Stimulated activated CD8-positive, alpha-beta memory T cell treated with anti-CD3 and anti-CD28 coated beads, Interleukin-7, amount 100 ng/mL, for 1 hour (primary cell): ENCODE results near the gene IFNA17.
"Not testable (repeated sequence)": the region's sequence is repeated elsewhere in the genome, so short reads cannot be mapped to it uniquely, and the experiment has no call there.

ENCODE experiments used
- DNase-seq, 2 donors: peaks; one replicate each; pipeline ENCODE4 v3.0.0-alpha.2; 2020; ENCODE audit warnings: low read depth in 2 of 2

IFNA17 gene

DNA sequence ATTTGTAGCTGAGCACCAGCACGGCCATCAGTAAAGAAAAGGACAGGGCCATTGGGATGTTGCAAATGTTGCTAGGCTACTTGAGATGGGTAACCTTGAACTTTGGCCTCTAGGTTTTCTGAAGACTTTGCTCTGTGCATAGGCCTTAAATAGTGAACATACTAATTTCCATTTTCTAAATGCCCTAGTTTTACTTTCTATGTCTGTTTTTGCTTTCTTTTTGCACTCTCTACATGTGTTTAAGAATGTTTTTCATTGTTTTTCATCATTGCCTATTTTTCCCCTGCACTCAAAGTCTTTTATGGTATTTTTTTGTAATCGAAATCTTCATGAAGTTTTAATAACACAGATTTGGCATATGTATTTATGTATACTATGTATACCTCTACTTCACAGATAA is at the start of gene IFNA17:
IFNA17 (minus strand) TSS at position 101 of the 400 bp plus-strand sequence; CDS start at position 52, 49 bp downstream.
- no peak for DNase-seq

DNA sequence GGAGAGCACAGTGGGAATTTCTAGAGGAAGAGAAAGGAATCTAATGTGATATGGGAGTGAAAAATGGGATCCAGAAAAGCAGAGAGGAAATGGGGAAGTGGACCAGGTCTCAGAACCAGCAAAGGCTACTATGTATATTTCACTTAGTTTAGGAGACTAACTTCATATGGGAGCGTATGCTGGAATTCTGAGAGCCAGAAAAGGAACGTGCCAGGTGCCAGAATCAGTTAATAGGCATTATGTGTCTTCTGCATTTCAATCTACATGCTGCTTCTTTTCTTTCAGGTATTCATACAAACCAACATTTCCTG is 40.3 kb upstream of the IFNA17 start:
- DNase-seq = no peak

DNA sequence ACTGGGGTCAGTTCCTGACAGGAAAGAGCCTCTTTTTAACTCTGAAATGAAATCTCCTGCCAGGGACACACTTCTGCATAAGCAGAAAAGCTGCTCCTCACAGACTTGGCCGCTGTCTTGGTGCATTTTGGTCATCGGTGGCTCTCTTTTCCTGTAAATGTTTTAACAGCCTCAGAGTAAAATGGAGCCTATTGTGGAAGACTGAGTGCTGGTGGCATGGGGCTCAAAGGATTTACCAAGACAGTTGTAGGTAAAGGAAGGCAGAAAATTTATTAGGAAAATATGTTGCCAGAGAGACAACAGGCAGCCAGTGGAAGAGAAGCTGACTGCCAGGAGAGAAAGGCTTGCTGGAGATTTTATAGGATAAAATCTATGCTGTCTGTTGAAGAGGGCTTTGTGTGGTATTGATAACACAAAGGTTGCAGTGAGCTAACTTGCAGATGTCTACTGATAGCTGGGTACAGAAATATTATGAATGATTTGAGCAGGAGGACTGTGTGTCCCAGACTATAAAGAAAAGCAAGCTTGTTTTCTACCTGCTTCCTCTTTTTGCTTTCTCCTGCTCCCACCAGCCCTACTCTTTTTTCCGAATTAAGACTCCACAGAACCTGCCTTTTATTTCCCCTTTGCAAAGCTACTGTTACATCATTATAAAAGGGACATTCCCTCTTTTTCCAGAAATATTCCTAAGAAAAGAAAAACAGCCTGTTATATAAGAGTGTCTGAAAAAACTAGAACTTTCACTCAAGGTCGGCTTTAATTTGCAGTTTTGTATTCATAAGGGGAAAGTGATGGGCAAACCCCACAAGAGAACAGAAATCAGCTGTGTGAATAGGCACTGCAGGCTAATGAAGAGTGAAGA is 39.7 kb upstream of the IFNA17 start:
- DNase-seq = no peak

DNA sequence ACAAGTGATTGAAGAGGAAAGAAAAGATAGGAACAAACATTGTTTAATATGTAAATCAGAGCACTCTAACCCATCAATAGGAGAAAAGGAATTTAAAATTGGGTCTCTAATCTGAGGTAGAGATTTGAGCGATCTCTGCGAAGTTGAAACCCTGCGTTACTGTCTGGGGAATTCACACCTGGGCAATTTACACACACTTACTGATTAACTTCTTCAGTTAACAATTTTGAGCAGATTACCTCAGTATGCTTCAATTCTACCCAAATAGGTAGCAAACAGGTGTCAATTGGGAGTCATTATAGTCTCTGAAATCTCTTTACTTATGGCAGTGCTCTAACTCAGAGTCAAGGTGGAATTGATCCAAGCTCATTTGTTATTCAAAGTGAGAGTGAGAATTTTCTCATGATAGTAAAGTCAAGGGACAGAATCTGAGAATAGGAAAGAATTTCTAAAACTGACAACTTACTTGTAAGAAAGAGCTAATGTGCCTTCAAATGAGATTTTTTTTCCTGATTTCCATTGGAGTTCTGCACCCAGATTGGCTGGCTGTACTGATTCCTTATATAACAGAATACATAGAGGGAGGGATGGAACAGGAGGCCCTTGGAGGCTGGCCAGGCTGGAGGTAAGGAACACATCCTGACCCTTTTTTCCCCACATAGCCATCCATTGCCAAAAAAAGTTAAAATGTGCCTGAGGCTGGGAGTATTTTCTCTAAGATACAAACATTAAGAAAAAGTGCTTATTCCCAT is 38.9 kb upstream of the IFNA17 start:
- no peak for DNase-seq

DNA sequence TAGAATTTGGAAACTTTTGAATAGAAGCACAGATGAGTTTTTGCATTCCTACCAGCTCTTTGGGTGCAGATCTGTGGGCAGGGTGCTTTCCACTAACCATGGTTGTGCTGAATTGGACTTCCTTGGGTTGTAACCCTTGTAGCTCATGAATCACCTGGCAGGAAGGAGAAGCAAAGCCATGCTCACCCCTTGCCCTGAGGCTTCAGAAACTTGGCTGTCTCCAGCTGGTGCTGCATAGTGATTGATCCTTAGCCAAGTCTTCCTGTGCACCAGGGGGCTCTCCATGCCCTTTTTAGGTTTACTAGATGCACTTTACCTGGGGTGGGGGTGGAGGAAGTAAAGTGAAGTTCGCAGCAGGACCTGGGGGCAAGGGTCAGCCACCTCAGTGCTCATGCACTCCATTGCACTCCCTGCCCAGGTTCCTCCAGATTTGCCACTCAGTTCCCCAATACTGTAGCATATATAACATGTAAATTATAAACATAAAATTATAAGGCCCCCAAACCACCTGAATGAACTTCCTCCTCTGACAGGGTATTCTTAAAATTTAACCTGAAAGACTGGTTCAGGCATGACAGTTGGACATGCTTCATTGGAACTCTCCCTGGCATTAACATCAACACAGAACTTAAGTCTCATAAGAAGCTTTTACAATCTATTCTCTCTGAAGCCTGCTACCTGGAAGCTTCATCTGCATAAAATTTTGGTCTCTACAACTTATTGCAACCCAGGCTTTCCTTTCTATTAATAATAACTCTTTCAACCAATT is 37.6 kb upstream of the IFNA17 start:
- DNase-seq = no peak

DNA sequence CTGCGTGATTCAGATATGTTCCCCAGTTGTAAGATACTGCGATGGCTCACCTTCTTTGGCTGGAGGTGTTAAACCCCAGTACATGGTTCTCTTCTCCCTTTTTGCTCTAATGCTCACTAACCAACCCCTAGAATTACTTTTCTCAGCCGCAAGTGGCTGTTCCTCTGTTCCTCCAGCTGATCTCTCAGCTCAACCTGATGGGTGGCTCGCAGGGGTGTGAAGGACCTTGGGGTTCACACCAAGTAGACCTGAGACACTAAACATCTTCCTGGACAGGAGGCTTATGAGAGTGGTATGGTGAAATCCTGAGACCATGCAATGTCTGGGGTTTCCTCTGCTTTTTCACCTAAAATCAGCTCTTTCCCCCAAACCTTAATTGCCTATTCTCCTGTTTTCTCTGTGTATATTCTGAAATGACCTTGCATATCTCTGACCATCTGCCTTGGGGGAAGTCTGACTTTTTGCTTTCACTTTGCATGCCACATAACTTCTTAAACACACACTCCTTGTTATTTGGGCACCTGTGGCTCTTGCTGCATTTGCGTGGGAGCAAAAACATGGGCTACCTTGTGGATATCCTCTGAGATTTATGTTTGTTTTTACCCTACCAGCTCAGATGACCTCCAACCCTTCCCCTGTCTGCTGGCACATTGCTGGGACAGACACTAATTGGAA is 27.7 kb upstream of the IFNA17 start:
- no peak for DNase-seq

DNA sequence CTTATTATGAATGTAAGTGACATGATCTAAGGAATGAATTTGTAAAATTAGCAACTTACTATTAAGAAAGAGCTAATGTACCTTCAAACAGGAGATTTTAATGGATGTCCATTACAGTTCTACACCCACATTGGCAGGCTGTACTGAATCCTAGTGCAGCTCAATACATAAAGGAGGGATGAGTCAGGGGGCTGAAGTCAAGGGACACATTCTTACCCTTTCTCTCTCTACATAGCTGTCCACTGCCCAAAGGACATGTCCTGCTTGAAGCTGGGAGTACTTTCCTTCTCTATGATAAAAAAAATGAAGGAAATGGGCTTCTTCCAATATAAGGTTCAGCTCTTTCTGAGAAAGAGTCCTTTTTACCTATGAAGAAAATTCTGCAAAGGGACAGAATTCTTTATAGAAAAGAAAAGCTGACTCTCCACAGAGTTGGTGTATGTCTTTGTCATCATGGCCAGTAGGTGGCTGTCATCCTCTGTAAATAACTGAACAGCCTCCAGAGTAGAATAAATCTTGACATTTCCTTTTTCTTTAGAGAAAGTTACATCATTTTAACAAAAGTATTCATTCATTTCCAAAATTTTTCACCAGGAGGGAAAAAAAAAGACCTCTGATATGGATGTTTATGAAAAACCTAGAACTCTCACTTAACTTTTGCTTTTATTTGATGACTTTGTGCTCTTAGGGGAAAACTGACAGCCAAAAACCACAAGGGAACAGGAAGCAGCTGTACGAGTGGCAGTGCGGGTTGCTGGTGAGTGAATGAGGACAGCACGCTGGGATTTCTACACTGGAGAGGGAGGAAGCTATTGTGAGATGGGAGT is 24.9 kb upstream of the IFNA17 start:
- no peak for DNase-seq

DNA sequence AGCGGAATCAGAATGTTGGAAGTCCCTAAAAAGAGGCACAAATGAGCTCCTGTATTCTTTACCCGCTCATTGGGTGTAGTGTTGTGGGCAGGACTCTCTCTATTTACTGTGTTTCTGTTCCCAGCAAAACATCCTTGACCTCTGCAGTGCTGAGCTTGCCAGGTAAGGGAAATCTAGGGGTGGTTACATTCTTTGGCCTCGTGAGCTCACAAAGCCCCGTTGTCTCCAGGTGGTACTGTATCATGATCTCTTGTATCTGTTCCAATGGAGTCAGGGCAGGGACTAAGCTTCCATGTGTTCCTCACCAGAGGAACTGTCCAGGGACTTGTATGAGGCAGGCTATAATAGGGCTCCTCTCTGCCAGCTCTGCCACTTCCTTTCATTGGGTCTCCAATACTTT is 23.6 kb upstream of the IFNA17 start:
- DNase-seq = no peak

DNA sequence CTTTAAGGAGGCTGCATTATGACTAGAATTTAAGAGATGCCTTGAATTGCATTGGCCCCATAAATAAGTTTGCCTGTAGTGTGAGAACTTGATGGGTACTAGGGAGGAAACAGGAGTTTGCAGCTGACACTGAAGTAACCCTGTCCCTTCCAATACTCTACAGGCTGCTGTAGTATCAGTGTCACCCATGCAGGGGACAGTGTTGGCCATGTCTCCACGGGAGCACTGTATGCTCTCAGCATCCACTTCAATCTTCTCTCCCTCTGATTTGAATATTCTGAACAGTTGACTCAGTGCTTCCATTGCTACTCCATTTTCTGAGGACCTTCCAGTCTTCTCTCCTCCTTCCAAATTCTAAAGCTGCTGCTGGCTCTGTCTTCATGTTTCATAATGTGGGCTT is 23.2 kb upstream of the IFNA17 start:
- no peak for DNase-seq

DNA sequence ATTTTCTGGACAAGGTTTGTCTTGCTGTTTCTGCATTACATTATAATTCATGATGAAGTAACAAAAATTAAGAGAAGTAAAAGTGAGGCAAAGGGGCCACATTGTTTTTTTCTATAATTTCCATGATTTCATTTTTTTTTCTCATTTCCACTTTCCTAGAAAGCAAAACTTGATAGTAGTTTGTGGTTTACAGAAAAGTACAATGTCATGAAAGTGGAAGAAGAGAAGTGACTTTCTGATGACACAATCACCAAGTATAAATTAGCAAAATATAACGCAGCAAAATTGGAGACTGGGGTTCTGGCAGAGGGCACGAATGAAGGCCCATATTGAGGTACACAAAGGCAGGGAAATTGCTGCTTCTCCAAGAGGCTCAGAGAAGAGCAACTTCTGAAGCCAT is 16.8 kb upstream of the IFNA17 start:
- DNase-seq = no peak

DNA sequence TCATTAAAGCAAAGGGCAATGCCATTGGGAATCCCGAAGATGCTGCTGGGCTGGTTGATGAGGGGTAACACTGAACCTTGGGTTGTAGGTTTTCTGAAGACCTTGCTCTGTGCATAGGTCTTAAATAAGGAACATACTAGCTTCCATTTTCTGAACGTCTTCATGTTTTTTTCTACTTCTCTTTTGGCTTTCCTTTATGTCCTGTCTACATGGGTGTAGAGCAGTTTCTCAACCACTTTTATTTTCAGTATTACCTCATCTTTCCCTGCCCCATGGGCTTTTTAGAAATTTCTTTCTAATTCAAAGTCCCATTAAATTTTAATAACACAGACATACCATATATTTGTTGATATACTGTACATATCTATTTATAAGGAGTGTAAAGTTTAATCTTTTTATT is 11.9 kb upstream of the IFNA17 start, which contains the start of gene IFNA14:
IFNA14 (minus strand) TSS at position 95 of the 400 bp plus-strand sequence; CDS start at position 25, 70 bp downstream.
- no peak for DNase-seq

DNA sequence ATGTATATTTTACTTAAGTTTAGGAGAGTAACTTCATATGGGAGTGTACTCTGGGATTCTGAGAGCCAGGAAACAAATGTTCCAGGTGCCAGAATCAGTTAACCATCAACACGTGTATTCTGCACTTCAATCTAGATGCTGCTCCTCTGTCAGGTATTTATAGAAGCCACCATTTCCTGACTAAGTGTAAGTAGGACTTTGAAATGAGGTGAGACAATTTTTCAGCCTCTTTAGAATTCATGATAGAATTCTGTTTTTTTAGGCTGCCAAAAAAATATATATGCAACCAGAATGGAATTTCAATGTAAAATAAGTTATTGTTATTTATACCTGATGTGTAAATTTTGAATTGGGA is 8.3 kb upstream of the IFNA17 start:
- DNase-seq = not testable (repeated sequence)

DNA sequence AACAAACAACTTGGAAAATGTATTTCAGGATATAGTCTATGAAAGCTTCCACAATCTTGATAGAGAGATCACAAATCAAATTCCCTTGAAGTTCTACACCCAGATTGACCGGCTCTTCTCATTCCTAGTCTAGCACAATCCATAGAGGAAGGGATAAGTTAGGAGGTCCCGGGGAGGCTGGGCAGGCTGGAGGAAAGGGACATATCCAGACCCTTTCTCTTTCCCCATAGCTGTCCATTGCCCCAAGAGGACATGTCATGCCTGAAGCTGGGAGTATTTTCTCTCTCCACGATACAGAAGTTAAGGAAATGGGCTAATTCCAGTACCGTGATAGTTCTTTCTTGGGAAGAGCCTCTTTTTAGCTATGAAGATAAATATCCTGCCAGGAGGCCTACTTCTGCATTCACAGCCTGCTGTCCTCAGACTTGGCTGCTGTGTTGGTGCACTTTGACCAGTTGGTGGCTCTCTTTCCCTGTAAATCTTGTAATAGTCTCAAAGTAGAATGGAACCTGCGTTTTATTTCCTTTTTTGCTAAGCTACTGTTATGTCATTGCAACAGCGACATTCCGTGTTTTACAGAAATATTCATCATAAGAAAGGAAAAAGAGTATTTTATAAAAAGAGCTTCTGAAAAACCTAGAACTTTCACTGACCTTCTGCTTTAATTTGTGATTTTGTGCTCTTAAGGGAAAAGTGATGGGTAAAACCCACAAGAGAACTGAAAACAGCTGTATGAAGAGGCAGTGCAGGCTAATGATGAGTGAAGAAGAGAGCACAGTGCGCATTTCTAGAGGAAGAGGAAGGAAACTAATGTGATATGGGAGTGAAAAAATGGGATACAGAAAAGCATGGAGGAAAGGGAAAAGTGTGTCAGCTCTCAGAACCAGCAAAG is 7.7 kb upstream of the IFNA17 start:
- DNase-seq = not testable (repeated sequence)

DNA sequence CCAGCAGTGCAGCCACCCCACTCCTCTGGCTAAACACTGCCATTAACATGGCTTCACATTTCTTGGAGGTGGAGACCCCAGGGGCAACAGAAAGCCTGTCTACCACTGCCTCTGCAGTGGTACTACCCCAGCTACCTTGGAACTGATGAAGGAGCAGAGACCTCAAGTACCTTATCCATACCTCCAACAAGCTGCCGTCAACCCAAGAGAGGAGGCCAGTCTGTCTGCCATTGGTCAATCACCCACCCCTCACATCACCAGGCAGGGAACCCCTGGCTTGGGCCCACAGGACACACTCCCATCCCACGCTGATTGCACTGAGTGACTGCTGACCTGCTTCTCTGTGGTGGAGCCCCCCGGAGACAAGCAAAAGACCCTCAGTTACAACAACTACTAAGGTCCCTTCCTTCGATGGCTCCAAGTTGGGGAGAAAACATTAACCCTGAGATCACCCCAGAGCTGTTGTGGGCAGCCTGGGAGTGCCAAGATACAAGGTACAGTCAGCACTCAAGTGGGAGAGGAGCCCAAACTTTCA is 6.2 kb upstream of the IFNA17 start:
- DNase-seq = no peak

DNA sequence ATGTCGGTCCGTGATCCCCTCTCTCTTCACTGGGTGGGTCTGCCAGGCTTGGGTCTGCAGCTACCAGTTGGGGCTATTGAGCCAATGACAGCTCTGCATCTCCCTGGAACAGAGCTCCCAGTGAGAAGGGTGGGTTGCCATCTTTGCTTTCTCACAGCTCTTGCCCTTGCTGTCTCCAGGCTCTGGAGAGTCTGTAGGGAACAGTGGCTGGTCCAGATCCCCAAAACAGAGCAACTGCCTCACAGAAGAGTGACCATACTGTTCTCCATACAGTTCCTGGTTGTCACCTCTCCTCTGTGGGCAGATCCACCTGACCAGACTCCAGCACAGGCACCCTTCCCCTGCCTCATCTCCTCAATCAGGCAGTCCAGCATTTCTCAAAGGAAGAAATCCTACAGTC is 5.2 kb upstream of the IFNA17 start:
- no peak for DNase-seq

DNA sequence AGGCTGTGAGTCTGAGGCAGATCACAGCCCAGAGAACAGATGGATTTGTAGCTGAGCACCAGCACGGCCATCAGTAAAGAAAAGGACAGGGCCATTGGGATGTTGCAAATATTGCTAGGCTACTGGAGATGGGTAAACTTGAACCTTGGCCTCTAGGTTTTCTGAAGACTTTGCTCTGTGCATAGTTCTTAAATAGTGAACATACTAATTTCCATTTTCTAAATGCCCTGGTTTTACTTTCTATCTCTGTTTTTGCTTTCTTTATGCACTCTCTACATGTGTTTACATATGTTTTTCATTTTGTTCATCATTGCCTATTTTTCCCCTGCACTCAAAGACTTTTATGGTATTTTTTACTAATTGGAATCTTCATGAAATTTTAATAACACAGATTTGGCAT is 10.8 kb downstream of the IFNA17 start, which contains the start of gene IFNA16:
IFNA16 (minus strand) TSS at position 101 of the 400 bp plus-strand sequence; CDS start at position 95, 6 bp downstream.
- DNase-seq = not testable (repeated sequence)

DNA sequence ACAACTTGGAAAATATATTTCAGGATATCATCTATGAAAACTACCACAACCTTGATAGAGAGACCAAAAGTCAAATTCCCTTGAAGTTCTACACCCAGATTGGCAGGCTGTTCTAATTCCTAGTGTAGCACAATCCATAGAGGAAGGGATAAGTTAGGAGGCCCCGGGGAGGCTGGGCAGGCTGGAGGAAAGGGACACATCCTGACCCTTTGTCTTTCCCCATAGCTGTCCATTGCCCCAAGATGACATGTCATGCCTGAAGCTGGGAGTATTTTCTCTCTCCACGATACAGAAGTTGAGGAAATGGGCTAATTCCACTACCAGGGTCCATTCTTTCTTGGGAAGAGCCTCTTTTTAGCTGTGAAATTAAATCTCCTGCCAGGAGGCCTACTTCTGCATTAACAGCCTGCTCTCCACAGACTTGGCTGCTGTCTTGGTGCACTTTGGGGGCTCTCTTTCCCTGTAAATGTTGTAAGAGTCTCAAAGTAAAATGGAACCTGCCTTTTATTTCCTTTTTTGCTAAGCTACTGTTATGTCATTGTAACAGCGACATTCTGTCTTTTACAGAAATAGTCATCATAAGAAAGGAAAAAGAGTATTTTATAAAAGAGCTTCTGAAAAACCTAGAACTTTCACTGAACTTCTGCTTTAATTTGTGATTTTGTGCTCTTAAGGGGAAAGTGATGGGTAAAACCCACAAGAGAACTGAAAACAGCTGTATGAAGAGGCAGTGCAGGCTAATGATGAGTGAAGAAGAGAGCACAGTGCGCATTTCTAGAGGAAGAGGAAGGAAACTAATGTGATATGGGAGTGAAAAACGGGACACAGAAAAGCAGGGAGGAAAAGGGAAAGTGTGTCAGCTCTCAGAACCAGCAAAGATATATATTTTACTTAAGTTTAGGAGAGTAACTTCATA is 14.4 kb downstream of the IFNA17 start:
- DNase-seq = not testable (repeated sequence)

DNA sequence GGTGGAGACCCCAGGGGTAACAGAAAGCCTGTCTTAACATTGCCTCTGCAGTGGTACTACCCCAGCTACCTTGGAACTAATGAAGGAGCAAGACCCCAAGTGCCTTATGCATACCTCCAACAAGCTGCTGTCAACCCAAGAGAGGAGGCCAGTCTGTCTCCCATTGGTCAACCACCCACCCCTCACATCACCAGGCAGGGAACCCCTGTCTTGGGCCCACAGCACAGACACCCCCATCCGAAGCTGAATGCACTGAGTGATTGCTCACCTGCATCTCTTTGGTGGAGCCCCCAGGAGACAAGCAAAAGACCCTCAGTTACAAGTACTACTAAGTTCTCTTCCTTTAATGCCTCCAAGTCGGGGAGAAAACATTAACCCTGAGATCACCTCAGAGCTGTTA is 15.9 kb downstream of the IFNA17 start:
- not testable (repeated sequence) for DNase-seq
